H1 (cell line): ENCODE measurements around the gene SND1. TPM values are rescaled to one million over a fixed set of nuclear protein-coding genes. Genes with fewer than 3 reads are reported as not detected.

Experiments
- CTCF ChIA-PET: fragments of 300-600 bp; sonication (Branson Sonifier 250); formaldehyde crosslinking; loops from one replicate; lab custom pipeline; 2021; ENCODE audit not compliant: partially characterized antibody; lab: Charles Lee
- POLR2A ChIA-PET: fragments of 300-600 bp; sonication (Branson Sonifier 250); formaldehyde crosslinking; loops from one replicate; lab custom pipeline; 2021; ENCODE audit warnings: inconsistent platforms; ENCODE audit not compliant: partially characterized antibody; lab: Charles Lee
- DNase-seq, 2 experiments: peaks; one replicate each; pipeline versions ENCODE4 v3.0.0 to v3.0.0-alpha.2; 2010 to 2022; ENCODE audit warnings: low spot score in 2 of 2, low read depth in 1 of 2, mixed read lengths in 1 of 2
- FAIRE-seq: peaks from 2 replicates; lab custom pipeline; 2011; peaks lifted over from hg19 to GRCh38; lab: Jason Lieb, UNC
- H2AFZ ChIP-seq: 2 replicates; pipeline ENCODE4 v1.8.1; 2012; ENCODE audit warnings: low read length, inconsistent platforms
- H2AK5ac ChIP-seq: 2 replicates; pipeline ENCODE4 v1.6.1; 2013; ENCODE audit warnings: low read depth, low read length
- H2BK120ac ChIP-seq: replicated peaks from 2 replicates; pipeline ENCODE3; 2013; ENCODE audit warnings: low read depth, low read length, inconsistent platforms
- H2BK12ac ChIP-seq: 2 replicates; pipeline ENCODE4 v1.6.1; 2013; ENCODE audit warnings: low read depth, low read length
- H2BK15ac ChIP-seq: 2 replicates; pipeline ENCODE4 v1.6.1; 2013; ENCODE audit warnings: low read length
- H2BK20ac ChIP-seq: 2 replicates; pipeline ENCODE4 v1.6.1; 2013; ENCODE audit warnings: low read length
- H2BK5ac ChIP-seq: 2 replicates; pipeline ENCODE4 v1.6.1; 2013; ENCODE audit warnings: low read depth, low read length
- H3K14ac ChIP-seq: 2 replicates; pipeline ENCODE4 v1.6.1; 2013; ENCODE audit warnings: inconsistent platforms; ENCODE audit not compliant: insufficient read length
- H3K18ac ChIP-seq: 2 replicates; pipeline ENCODE4 v1.6.1; 2013; ENCODE audit warnings: low read length; ENCODE audit errors: extremely low read depth
- H3K23ac ChIP-seq: 2 replicates; pipeline ENCODE4 v1.6.1; 2013; ENCODE audit warnings: inconsistent platforms; ENCODE audit not compliant: insufficient read length
- H3K23me2 ChIP-seq: 2 replicates; pipeline ENCODE4 v1.6.1; 2013; ENCODE audit warnings: low read depth, low read length
- H3K27ac ChIP-seq: 2 replicates; pipeline ENCODE4 v1.6.1; 2011; ENCODE audit warnings: low read depth, low read length, inconsistent platforms
- H3K27me3 ChIP-seq, 4 experiments: replicated peaks in 1 of 4; 1 replicate in 1 of 4; 2 replicates in 3 of 4; pipeline versions ENCODE4 v1.6.1 to v1.8.1; 2011 to 2013; ENCODE audit warnings: low read length in 3 of 4, mild to moderate bottlenecking in 3 of 4, inconsistent platforms in 2 of 4, mixed read lengths in 2 of 4, moderate library complexity in 1 of 4; ENCODE audit not compliant: control insufficient read depth in 3 of 4, insufficient read depth in 3 of 4; ENCODE audit errors: extremely low read depth in 1 of 4
- H3K36me3 ChIP-seq, 4 experiments: 2 replicates each; pipeline versions ENCODE4 v1.6.1 to v1.8.1; 2011 to 2013; ENCODE audit warnings: mild to moderate bottlenecking in 4 of 4, low read length in 3 of 4, moderate library complexity in 2 of 4, control low read depth in 1 of 4, inconsistent platforms in 1 of 4; ENCODE audit not compliant: insufficient read depth in 4 of 4, control insufficient read depth in 2 of 4
- H3K4ac ChIP-seq: replicated peaks from 2 replicates; pipeline ENCODE3; 2013; ENCODE audit warnings: low read length, low read depth, mixed read lengths, inconsistent platforms; ENCODE audit not compliant: insufficient read length
- H3K4me1 ChIP-seq, 4 experiments: replicated peaks in 1 of 4; 1 replicate in 1 of 4; 2 replicates in 3 of 4; pipeline versions ENCODE4 v1.6.1 to v1.8.1; 2011 to 2013; ENCODE audit warnings: low read length in 3 of 4, inconsistent platforms in 2 of 4, mixed read lengths in 1 of 4; ENCODE audit not compliant: insufficient read depth in 4 of 4, control insufficient read depth in 3 of 4
- H3K4me2 ChIP-seq, 2 experiments: 2 replicates each; pipeline versions ENCODE4 v1.6.1 to v1.8.1; 2011 to 2013; ENCODE audit warnings: low read depth in 2 of 2, low read length in 2 of 2, control low read depth in 1 of 2, inconsistent platforms in 1 of 2, mild to moderate bottlenecking in 1 of 2; ENCODE audit not compliant: insufficient read depth in 1 of 2
- H3K4me3 ChIP-seq, 4 experiments: fragments of 200-600, 300-600 bp in 1 of 4; sonication (generic), shearing (Covaris generic), sonication (Bioruptor Twin) in 1 of 4; 2 replicates each; pipeline versions ENCODE4 v1.5.1 to v1.8.1; 2011 to 2016; ENCODE audit warnings: low read length in 4 of 4, low read depth in 3 of 4, control low read depth in 2 of 4, inconsistent platforms in 2 of 4, mild to moderate bottlenecking in 2 of 4, mixed read lengths in 1 of 4, moderate library complexity in 1 of 4; ENCODE audit not compliant: insufficient read depth in 2 of 4; ENCODE audit errors: extremely low read depth in 1 of 4
- H3K56ac ChIP-seq: replicated peaks from 2 replicates; pipeline ENCODE3; 2013; ENCODE audit warnings: low read depth, mild to moderate bottlenecking, mixed read lengths, low read length, inconsistent platforms; ENCODE audit not compliant: insufficient read length
- H3K79me1 ChIP-seq: 2 replicates; pipeline ENCODE4 v1.6.1; 2013; ENCODE audit warnings: low read depth, low read length, control low read depth
- H3K79me2 ChIP-seq, 2 experiments: 2 replicates each; pipeline versions ENCODE4 v1.6.1 to v1.8.1; 2012 to 2013; ENCODE audit warnings: low read length in 2 of 2, mild to moderate bottlenecking in 2 of 2, inconsistent platforms in 1 of 2; ENCODE audit not compliant: insufficient read depth in 2 of 2, control insufficient read depth in 1 of 2
- H3K9ac ChIP-seq, 4 experiments: replicated peaks in 1 of 4; 1 replicate in 1 of 4; 2 replicates in 3 of 4; pipeline versions ENCODE4 v1.6.1 to v1.8.1; 2011 to 2013; ENCODE audit warnings: low read depth in 3 of 4, low read length in 3 of 4, control low read depth in 2 of 4, mild to moderate bottlenecking in 2 of 4, moderate library complexity in 2 of 4, inconsistent platforms in 1 of 4; ENCODE audit errors: extremely low read depth in 1 of 4
- H3K9me3 ChIP-seq, 2 experiments: 2 replicates each; pipeline versions ENCODE4 v1.6.1 to v1.8.1; 2012 to 2013; ENCODE audit warnings: mild to moderate bottlenecking in 2 of 2, moderate library complexity in 2 of 2, control low read depth in 1 of 2, inconsistent platforms in 1 of 2, low read depth in 1 of 2, low read length in 1 of 2, mixed read lengths in 1 of 2; ENCODE audit not compliant: insufficient read depth in 2 of 2
- H4K20me1 ChIP-seq, 2 experiments: replicated peaks in 1 of 2; 2 replicates each; pipeline versions ENCODE3 to v1.8.1; 2011 to 2013; ENCODE audit warnings: inconsistent platforms in 2 of 2, low read length in 2 of 2, mild to moderate bottlenecking in 1 of 2; ENCODE audit not compliant: insufficient read depth in 2 of 2, control insufficient read depth in 1 of 2
- H4K5ac ChIP-seq: 2 replicates; pipeline ENCODE4 v1.6.1; 2013; ENCODE audit warnings: low read length, low read depth, mixed read lengths, inconsistent platforms; ENCODE audit not compliant: insufficient read length
- H4K8ac ChIP-seq: 2 replicates; pipeline ENCODE4 v1.8.0; 2013; ENCODE audit warnings: mild to moderate bottlenecking, moderate library complexity, low read length, inconsistent platforms; ENCODE audit not compliant: insufficient read depth; ENCODE audit errors: extremely low read depth
- H4K91ac ChIP-seq: replicated peaks from 2 replicates; pipeline ENCODE3; 2013; ENCODE audit warnings: low read length, mixed read lengths, inconsistent platforms; ENCODE audit not compliant: insufficient read length
- CHD1 ChIP-seq: IDR thresholded peaks from 2 replicates; pipeline ENCODE4 v1.6.1; 2012; ENCODE audit warnings: low read depth, low read length, improper control_type of control experiment
- EGR1 ChIP-seq: IDR thresholded peaks from 2 replicates; pipeline ENCODE4 v1.6.1; 2011; ENCODE audit warnings: low read depth, low read length, borderline replicate concordance
- HDAC6 ChIP-seq: IDR thresholded peaks from one replicate; pipeline ENCODE4 v1.7.1; 2012; ENCODE audit warnings: low read depth, mild to moderate bottlenecking, inconsistent platforms, low read length, moderate library complexity
- POLR2A ChIP-seq, 2 experiments: IDR thresholded peaks; 1 replicate in 1 of 2; 2 replicates in 1 of 2; pipeline ENCODE4 v1.6.1; 2011; ENCODE audit warnings: low read depth in 2 of 2, low read length in 2 of 2, mild to moderate bottlenecking in 2 of 2; ENCODE audit errors: control extremely low read depth in 1 of 2
- RXRA ChIP-seq: IDR thresholded peaks from 2 replicates; pipeline ENCODE4 v1.6.1; 2011; ENCODE audit warnings: low read depth, mild to moderate bottlenecking, low read length, moderate library complexity; ENCODE audit not compliant: insufficient read depth
- SIRT6 ChIP-seq: IDR thresholded peaks from one replicate; pipeline ENCODE4 v1.7.1; 2012; ENCODE audit warnings: low read length, inconsistent platforms
- SIX5 ChIP-seq: IDR thresholded peaks from 2 replicates; pipeline ENCODE4 v1.6.1; 2011; ENCODE audit warnings: mild to moderate bottlenecking, low read depth, low read length
- SRF ChIP-seq: IDR thresholded peaks from 2 replicates; pipeline ENCODE4 v1.6.1; 2011; ENCODE audit warnings: mild to moderate bottlenecking, low read depth, low read length, moderate library complexity
- WGBS, 2 experiments: shearing (Covaris generic) in 1 of 2; methylation state at CpG; one replicate each; pipeline versions ENCODE4 v1.1.6 to v1.1.7; 2013 to 2015; ENCODE audit warnings: low lambda C conversion rate in 2 of 2, mixed read lengths in 2 of 2, inconsistent platforms in 1 of 2, low coverage in 1 of 2, missing lambda C conversion rate in 1 of 2; ENCODE audit not compliant: insufficient replicate concordance in 2 of 2, insufficient coverage in 1 of 2, insufficient read length in 1 of 2; ENCODE audit errors: extremely low coverage in 1 of 2, missing lambda C conversion rate in 1 of 2; 5-methylcytosine and 5-hydroxymethylcytosine counted together
- polyA plus RNA-seq, 7 experiments: library from polyadenylated mRNA; depleted of rRNA in 3 of 7; stranded (reverse) in 5 of 7; unstranded in 2 of 7; fragments of >200 nt in 5 of 7; fragments of 200-250 nt in 2 of 7; gene quantifications; 1 replicate in 5 of 7; 2 replicates in 1 of 7; 4 replicates in 1 of 7; pipeline versions ENCODE4 v1.2.1 to v1.2.3, GENCODE V29; 2011 to 2013; ENCODE audit warnings: missing spikeins in 2 of 7, mixed read lengths in 2 of 7
- total RNA-seq: library from RNA; stranded (reverse); fragmentation: NEBNext Ultra II Directional; extraction: Animal tissue kit (Norgen Biotek cat#: 25700); gene quantifications from 2 replicates; pipeline ENCODE4 v1.2.1, GENCODE V29; 2021

SND1 gene
- total and polyA plus RNA-seq, 2 of the 8 experiments (the other 6 are each of a cell fraction or from before 2014, with no cell fraction given), result 122 to 290 TPM

DNA sequence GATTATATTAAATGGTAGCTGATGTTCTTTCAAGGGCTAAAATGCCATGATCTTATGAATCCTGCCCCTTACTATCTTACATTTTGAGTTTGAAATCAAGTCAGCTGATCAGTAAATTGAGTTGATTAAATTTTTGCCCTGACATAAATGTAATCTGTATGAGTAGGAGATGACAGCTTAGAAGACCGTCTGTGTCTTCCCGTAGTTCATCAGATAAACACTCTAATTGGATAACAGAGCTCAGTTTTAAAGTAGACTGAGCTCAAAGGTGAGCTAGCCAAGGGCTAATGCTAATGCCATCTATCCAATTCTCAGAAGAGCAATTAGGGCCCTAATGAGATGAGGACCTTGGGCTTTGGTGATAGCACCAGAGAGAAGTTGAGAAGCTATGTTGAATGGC is 296.3 kb downstream of the SND1 start:
- Histone ChIP-seq H3K79me1 (peaks cover 2% of the 10 kb centered on the region; the same call in 1 of the 2 replicates), H3K27me3 (no peaks in the 10 kb centered on the region), H2BK15ac (no peak overlapping the region), H2AK5ac (no peak overlapping the region), H4K91ac (no peak overlapping the region), H4K20me1 (peaks cover 4 to 6% of the 10 kb centered on the region in 2 experiments), H3K4me2 (no peak overlapping the region), H3K14ac (no peak overlapping the region), H2AFZ (no peak overlapping the region), H4K5ac (no peak overlapping the region), H3K23me2 (no peaks in the 10 kb centered on the region; the same call in 1 of the 2 replicates), H3K27ac (no peak overlapping the region), H3K4me3 (no peak overlapping the region), H3K4me1 (peaks cover 0 to 16% (median 5%) of the 10 kb centered on the region in 4 experiments; a peak in 5 of 7 replicates), H2BK120ac (no peak overlapping the region), H3K9me3 (no peaks in the 10 kb centered on the region), H2BK5ac (no peak overlapping the region), H3K79me2 (no peaks in the 10 kb centered on the region), H3K9ac (no peak overlapping the region), H2BK12ac (no peak overlapping the region), H3K23ac (no peak overlapping the region), H2BK20ac (no peak overlapping the region), H3K36me3 (no peaks in the 10 kb centered on the region; a peak in 2 of 8 replicates), H3K56ac (no peak overlapping the region), H4K8ac (no peak overlapping the region), H3K18ac (no peak overlapping the region), H3K4ac (no peak overlapping the region)
- DNase-seq (no peak), FAIRE-seq (no peak)
- CTCF ChIA-PET, result interaction anchor here (1.1 to 1.9 kb wide), 8 partner anchors 9 to 236 kb away, joined by 3 to 9 read pairs (median 4); no protein-coding TSS in a partner anchor
- WGBS, 2 experiments, result 80% methylated on average over 2 of the region's 2 CpGs; no CpG with 5 or more reads in 1 of the 2 experiments
- POLR2A ChIA-PET, result no interaction called here
- TF ChIP-seq SIX5 (no peak), EGR1 (no peak), SRF (no peak), SIRT6 (no peak), HDAC6 (no peak), RXRA (no peak), POLR2A (IDR thresholded peaks at IDR 0.05; ENCODE audit: control extremely low read depth in 1 of 2, low read depth in 2 of 2, low read length in 2 of 2) (no peak), CHD1 (no peak)
